KMS-11 (cell line): ENCODE data around the gene GALNTL6.

ENCODE experiments used
- H2AFZ ChIP-seq: fragments of 200-600 bp; sonication (generic); 2 replicates; pipeline ENCODE4 v1.6.1; 2016; ENCODE audit warnings: antibody characterized with exemption, mixed run types, low read depth
- H3K27ac ChIP-seq: fragments of 200-600 bp; sonication (generic); 2 replicates; pipeline ENCODE4 v1.6.1; 2016; ENCODE audit warnings: mild to moderate bottlenecking, mixed run types
- H3K27me3 ChIP-seq: fragments of 200-600 bp; sonication (generic); 2 replicates; pipeline ENCODE4 v1.6.1; 2017; ENCODE audit warnings: mild to moderate bottlenecking, low read depth, mixed run types, moderate library complexity; ENCODE audit not compliant: insufficient read depth
- H3K36me3 ChIP-seq: fragments of 200-600 bp; sonication (generic); 2 replicates; pipeline ENCODE4 v1.6.1; 2017; ENCODE audit warnings: mild to moderate bottlenecking, mixed run types; ENCODE audit not compliant: insufficient read depth
- H3K4me1 ChIP-seq: fragments of 200-600 bp; sonication (generic); 2 replicates; pipeline ENCODE4 v1.6.1; 2016; ENCODE audit warnings: mild to moderate bottlenecking, low read depth, mixed run types; ENCODE audit not compliant: poor library complexity, severe bottlenecking
- H3K4me2 ChIP-seq: fragments of 200-600 bp; sonication (generic); 2 replicates; pipeline ENCODE4 v1.7.0; 2016; ENCODE audit warnings: mild to moderate bottlenecking, mixed run types
- H3K4me3 ChIP-seq: fragments of 200-600 bp; sonication (generic); IDR thresholded peaks from 2 replicates; pipeline ENCODE4 v1.6.1; 2017; ENCODE audit warnings: low read depth, low read length, mixed read lengths; ENCODE audit not compliant: insufficient read depth
- H3K79me2 ChIP-seq: fragments of 200-600 bp; sonication (generic); 2 replicates; pipeline ENCODE4 v1.6.1; 2016; ENCODE audit warnings: low read depth, mixed run types; ENCODE audit not compliant: insufficient read depth
- H3K9ac ChIP-seq: fragments of 200-600 bp; sonication (generic); 2 replicates; pipeline ENCODE4 v1.6.1; 2016; ENCODE audit warnings: mild to moderate bottlenecking, mixed run types
- H4K20me1 ChIP-seq: fragments of 200-600 bp; sonication (generic); 2 replicates; pipeline ENCODE4 v1.6.1; 2016; ENCODE audit warnings: mild to moderate bottlenecking, mixed run types; ENCODE audit not compliant: insufficient read depth
- TF ChIP-seq, protein P1 (sequence below): fragments of 200-600 bp; sonication (generic); conservative IDR thresholded peaks from 2 replicates; pipeline ENCODE4 v1.6.1; 2017; ENCODE audit warnings: low read depth, mild to moderate bottlenecking, antibody characterized with exemption, low read length, moderate library complexity, mixed read lengths

Gene GALNTL6

DNA sequence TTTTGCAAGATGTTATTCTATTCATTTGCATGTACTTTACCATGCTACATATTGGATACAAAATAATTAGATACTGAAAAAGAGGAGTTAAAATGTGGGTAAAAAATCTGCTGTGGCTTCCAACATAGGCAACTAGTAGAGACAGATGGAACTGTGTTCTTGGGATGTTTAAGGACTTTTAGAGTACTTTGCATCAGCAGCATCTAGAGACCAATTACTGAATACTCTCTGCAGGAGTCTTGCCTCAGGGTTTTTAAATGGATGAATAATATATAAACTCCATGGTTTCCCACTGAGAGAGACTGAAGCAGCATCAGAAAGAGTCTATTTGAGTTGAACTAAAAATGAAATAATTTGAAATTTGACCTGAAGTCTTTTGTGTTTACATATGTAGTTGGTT, 676.7 kb downstream of the GALNTL6 start:
- Histone ChIP-seq H3K4me2 (no peak overlapping the region), H3K4me1 (no peaks in the 10 kb centered on the region), H4K20me1 (no peaks in the 10 kb centered on the region), H2AFZ (no peak overlapping the region), H3K27ac (no peak overlapping the region), H3K4me3 (no peak overlapping the region), H3K36me3 (no peaks in the 10 kb centered on the region), H3K9ac (no peak overlapping the region), H3K27me3 (no peaks in the 10 kb centered on the region), H3K79me2 (no peaks in the 10 kb centered on the region)
- TF ChIP-seq, protein P1, sequence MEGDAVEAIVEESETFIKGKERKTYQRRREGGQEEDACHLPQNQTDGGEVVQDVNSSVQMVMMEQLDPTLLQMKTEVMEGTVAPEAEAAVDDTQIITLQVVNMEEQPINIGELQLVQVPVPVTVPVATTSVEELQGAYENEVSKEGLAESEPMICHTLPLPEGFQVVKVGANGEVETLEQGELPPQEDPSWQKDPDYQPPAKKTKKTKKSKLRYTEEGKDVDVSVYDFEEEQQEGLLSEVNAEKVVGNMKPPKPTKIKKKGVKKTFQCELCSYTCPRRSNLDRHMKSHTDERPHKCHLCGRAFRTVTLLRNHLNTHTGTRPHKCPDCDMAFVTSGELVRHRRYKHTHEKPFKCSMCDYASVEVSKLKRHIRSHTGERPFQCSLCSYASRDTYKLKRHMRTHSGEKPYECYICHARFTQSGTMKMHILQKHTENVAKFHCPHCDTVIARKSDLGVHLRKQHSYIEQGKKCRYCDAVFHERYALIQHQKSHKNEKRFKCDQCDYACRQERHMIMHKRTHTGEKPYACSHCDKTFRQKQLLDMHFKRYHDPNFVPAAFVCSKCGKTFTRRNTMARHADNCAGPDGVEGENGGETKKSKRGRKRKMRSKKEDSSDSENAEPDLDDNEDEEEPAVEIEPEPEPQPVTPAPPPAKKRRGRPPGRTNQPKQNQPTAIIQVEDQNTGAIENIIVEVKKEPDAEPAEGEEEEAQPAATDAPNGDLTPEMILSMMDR = no peak

DNA sequence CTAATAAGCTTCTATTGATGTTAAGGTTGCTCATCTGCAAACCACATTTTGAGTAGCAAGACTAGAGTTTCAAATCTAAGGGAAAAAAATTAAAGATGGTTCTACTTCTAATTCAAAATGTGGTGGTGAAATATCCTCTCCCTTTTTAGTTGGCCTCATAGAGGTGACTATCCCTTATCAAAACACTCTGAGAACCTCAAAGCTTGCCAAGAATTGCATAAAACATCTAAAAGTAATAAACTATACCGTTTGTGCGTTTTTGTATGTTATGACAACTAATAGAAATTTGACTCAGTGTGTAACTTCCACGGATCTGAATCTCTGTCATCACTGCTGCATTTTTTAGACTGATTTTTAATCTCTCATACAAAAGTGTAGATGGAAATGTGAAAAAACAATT, 682.6 kb downstream of the GALNTL6 start:
- H3K4me1 ChIP-seq = no peaks in the 10 kb centered on the region
- H3K27ac ChIP-seq = no peak overlapping the region
- H4K20me1 ChIP-seq = no peaks in the 10 kb centered on the region
- H3K36me3 ChIP-seq = no peaks in the 10 kb centered on the region
- H3K4me2 ChIP-seq = no peak overlapping the region
- H2AFZ ChIP-seq = no peak overlapping the region
- no peaks in the 10 kb centered on the region for H3K79me2 ChIP-seq
- H3K27me3 ChIP-seq = no peaks in the 10 kb centered on the region
- H3K9ac ChIP-seq = no peak overlapping the region
- TF ChIP-seq, protein P1 = no peak
- no peak overlapping the region for H3K4me3 ChIP-seq

DNA sequence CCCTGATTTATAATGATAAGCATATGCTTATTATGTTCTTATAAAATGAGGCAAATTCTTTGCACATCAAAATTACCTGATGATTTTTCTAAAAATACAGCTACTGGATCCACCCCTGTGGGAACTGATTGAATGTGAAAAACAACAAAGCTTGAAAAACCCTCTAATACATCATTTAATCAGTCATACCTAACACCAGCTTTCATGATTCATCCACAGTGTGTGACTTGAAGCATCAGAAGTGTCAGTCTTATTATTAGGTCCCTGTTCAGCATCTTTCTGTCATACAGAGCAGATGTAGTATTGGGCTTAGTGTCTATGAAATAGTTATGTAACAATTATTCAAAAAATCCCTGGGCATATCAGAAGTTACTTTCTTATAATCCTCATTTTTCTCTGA, 684.1 kb downstream of the GALNTL6 start:
- no peaks in the 10 kb centered on the region for H4K20me1 ChIP-seq

DNA sequence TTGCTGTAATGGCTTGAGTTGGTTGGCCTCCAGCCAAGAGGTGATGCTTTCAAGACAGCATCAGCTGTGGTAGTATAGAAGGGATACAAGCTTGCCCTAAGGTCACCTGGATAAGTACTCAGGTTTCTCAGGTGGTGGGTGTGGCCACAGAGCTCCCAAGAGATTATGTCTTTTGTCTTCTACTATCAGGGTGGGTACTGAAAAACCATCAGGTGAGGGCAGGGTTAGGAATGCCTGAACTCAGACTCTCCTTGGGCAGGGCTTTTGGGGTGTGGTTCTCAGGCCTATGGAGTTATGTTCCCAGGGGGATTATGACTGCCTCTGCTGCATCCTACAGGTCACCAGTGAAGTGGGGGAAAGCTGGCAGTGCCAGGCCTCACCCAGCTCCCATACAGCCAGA, 700.8 kb downstream of the GALNTL6 start:
- H3K27me3 ChIP-seq = no peaks in the 10 kb centered on the region
- H3K4me3 ChIP-seq = no peak overlapping the region
- no peak overlapping the region for H2AFZ ChIP-seq
- H3K9ac ChIP-seq = no peak overlapping the region
- TF ChIP-seq, protein P1 = no peak
- no peaks in the 10 kb centered on the region for H3K36me3 ChIP-seq
- H3K79me2 ChIP-seq = no peaks in the 10 kb centered on the region
- no peak overlapping the region for H3K4me2 ChIP-seq
- H3K27ac ChIP-seq = no peak overlapping the region
- H3K4me1 ChIP-seq = no peaks in the 10 kb centered on the region
- H4K20me1 ChIP-seq = no peaks in the 10 kb centered on the region

More for the DNA sequence above, 684.1 kb downstream of the GALNTL6 start:
- Histone ChIP-seq H3K27ac (no peak overlapping the region), H3K36me3 (no peaks in the 10 kb centered on the region), H3K79me2 (no peaks in the 10 kb centered on the region), H3K4me2 (no peak overlapping the region), H2AFZ (no peak overlapping the region), H3K9ac (no peak overlapping the region), H3K27me3 (no peaks in the 10 kb centered on the region), H3K4me1 (no peaks in the 10 kb centered on the region), H3K4me3 (no peak overlapping the region)
- TF ChIP-seq, protein P1 = no peak

DNA sequence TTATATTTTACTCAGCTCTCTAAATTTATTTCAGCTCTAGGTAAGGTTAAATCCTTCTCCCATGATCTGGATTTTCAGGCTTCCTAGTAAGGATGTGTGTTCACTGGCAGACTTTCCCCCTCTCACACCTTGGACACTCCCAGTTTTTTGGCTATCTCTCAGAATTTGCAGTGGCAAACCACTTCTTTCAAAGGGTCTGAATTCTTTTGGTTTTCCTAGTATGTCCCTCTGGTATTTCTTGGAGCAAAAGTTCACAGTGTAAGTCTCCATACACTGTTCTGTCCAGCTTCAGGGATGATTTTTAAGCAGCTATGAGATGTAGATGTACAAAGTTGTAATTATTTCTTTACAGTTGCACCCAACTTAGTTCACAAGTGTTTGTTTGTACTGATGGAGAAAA, 701.6 kb downstream of the GALNTL6 start:
- Histone ChIP-seq H3K36me3 (no peaks in the 10 kb centered on the region), H3K27me3 (no peaks in the 10 kb centered on the region), H3K27ac (no peak overlapping the region), H2AFZ (no peak overlapping the region), H3K4me2 (no peak overlapping the region), H3K4me3 (no peak overlapping the region), H4K20me1 (no peaks in the 10 kb centered on the region), H3K4me1 (no peaks in the 10 kb centered on the region), H3K79me2 (no peaks in the 10 kb centered on the region), H3K9ac (no peak overlapping the region)
- TF ChIP-seq, protein P1 = no peak
